B cell (primary cell): ENCODE data around the gene WNK4. TPM values are rescaled to one million over a fixed set of nuclear protein-coding genes. Genes with fewer than 3 reads are reported as not detected.

Experiments
- ATAC-seq: fragments of 200-7000 bp; cut with Tn5 transposase; one replicate; pipeline ENCODE4 v1.10.0; 2021; ENCODE audit warnings: low read depth, mild to moderate bottlenecking, moderate number of reproducible peaks, moderate library complexity
- CTCF ChIA-PET: fragments of 350-600 bp; sonication (Branson Sonifier 250); formaldehyde crosslinking; loops from one replicate; lab custom pipeline; 2021; ENCODE audit warnings: antibody characterized with exemption, inconsistent platforms; lab: Charles Lee
- POLR2A ChIA-PET: fragments of 350-600 bp; sonication (Branson Sonifier 250); formaldehyde crosslinking; loops from one replicate; lab custom pipeline; 2021; ENCODE audit warnings: antibody characterized with exemption; lab: Charles Lee
- DNase-seq: peaks from one replicate; pipeline ENCODE4 v3.0.0; 2013
- H2AFZ ChIP-seq: 2 replicates; pipeline ENCODE4 v1.6.1; 2012; ENCODE audit warnings: mild to moderate bottlenecking, low read depth, low read length; ENCODE audit not compliant: insufficient read depth, poor library complexity, severe bottlenecking
- H3K27ac ChIP-seq, 2 donors: 1 replicate in 1 of 2; 2 replicates in 1 of 2; pipeline ENCODE4 v1.5.1; 2012 to 2013; ENCODE audit warnings: low read length in 2 of 2, mild to moderate bottlenecking in 2 of 2, moderate library complexity in 1 of 2
- H3K27me3 ChIP-seq, 4 experiments: fragments of 200-600 bp in 1 of 4; sonication (generic) in 1 of 4; replicated peaks in 1 of 4; 1 replicate in 2 of 4; 2 replicates in 2 of 4; pipeline versions ENCODE4 v1.6.1 to v1.7.0; 2013 to 2016; ENCODE audit warnings: low read length in 3 of 4, mild to moderate bottlenecking in 2 of 4, mixed read lengths in 1 of 4, moderate library complexity in 1 of 4; ENCODE audit not compliant: insufficient read depth in 4 of 4, control insufficient read depth in 3 of 4; ENCODE audit errors: control extremely low read depth in 1 of 4
- H3K36me3 ChIP-seq, 2 experiments: replicated peaks in 1 of 2; 1 replicate in 1 of 2; 2 replicates in 1 of 2; pipeline versions ENCODE4 v1.6.1 to v1.7.1; 2013; ENCODE audit warnings: low read length in 1 of 2; ENCODE audit not compliant: insufficient read depth in 2 of 2, control insufficient read depth in 1 of 2; ENCODE audit errors: control extremely low read depth in 1 of 2, extremely low read depth in 1 of 2
- H3K4me1 ChIP-seq, 2 donors: fragments of 200-600 bp in 1 of 2; sonication (generic) in 1 of 2; 1 replicate in 1 of 2; 2 replicates in 1 of 2; pipeline versions ENCODE4 v1.5.1 to v1.6.1; 2013 to 2017; ENCODE audit warnings: low read length in 2 of 2; ENCODE audit not compliant: control insufficient read depth in 2 of 2, insufficient read depth in 2 of 2
- H3K4me2 ChIP-seq: replicated peaks from 2 replicates; pipeline ENCODE3; 2012; ENCODE audit warnings: mild to moderate bottlenecking, low read depth, low read length; ENCODE audit not compliant: poor library complexity, severe bottlenecking
- H3K4me3 ChIP-seq, 5 experiments: fragments of 200-600 bp in 1 of 5; sonication (generic) in 1 of 5; 1 replicate in 3 of 5; 2 replicates in 2 of 5; pipeline versions ENCODE4 v1.5.1 to v1.7.0; 2011 to 2016; ENCODE audit warnings: low read length in 4 of 5, mild to moderate bottlenecking in 4 of 5, low read depth in 2 of 5, control low read depth in 1 of 5, moderate library complexity in 1 of 5; ENCODE audit not compliant: insufficient read depth in 1 of 5; ENCODE audit errors: control extremely low read depth in 1 of 5, extremely low read depth in 1 of 5
- H3K79me2 ChIP-seq: fragments of 200-600 bp; sonication (generic); one replicate; pipeline ENCODE4 v1.6.0; 2016; ENCODE audit warnings: low read length; ENCODE audit not compliant: control insufficient read depth, insufficient read depth
- H3K9ac ChIP-seq: fragments of 200-600 bp; sonication (generic); 2 replicates; pipeline ENCODE4 v1.6.1; 2017; ENCODE audit warnings: mild to moderate bottlenecking, low read length, moderate library complexity
- H3K9me3 ChIP-seq, 3 donors: one replicate each; pipeline versions ENCODE4 v1.6.1 to v1.7.1; 2013; ENCODE audit warnings: low read length in 2 of 3; ENCODE audit not compliant: control insufficient read depth in 2 of 3, insufficient read depth in 1 of 3; ENCODE audit errors: control extremely low read depth in 1 of 3
- H4K20me1 ChIP-seq: 2 replicates; pipeline ENCODE4 v1.6.0; 2012; ENCODE audit warnings: mild to moderate bottlenecking, low read length; ENCODE audit not compliant: insufficient read depth, control insufficient read depth, poor library complexity, severe bottlenecking
- H3K27ac Mint-ChIP-seq: one replicate; pipeline ENCODE4 v1.8.0; 2021; ENCODE audit warnings: mixed read lengths
- H3K27me3 Mint-ChIP-seq: one replicate; pipeline ENCODE4 v1.8.0; 2021; ENCODE audit warnings: mixed read lengths
- H3K4me1 Mint-ChIP-seq: one replicate; pipeline ENCODE4 v1.8.0; 2021; ENCODE audit warnings: mixed read lengths
- H3K4me3 Mint-ChIP-seq: one replicate; pipeline ENCODE4 v1.8.0; 2021; ENCODE audit warnings: mixed read lengths
- H3K9me3 Mint-ChIP-seq: one replicate; pipeline ENCODE4 v1.8.0; 2022; ENCODE audit warnings: mixed read lengths; ENCODE audit not compliant: insufficient read depth
- CTCF ChIP-seq: fragments of 200-600 bp; IDR thresholded peaks from one replicate; pipeline ENCODE4 v1.8.0; 2022; ENCODE audit warnings: antibody characterized with exemption, mild to moderate bottlenecking
- EZH2 ChIP-seq: IDR thresholded peaks from 2 replicates; pipeline ENCODE4 v1.6.1; 2012; ENCODE audit warnings: borderline replicate concordance, low read depth, mild to moderate bottlenecking, moderate library complexity, low read length; ENCODE audit not compliant: insufficient read depth, poor library complexity, severe bottlenecking
- WGBS: methylation state at CpG from one replicate; pipeline ENCODE4 v1.1.5; 2013; ENCODE audit warnings: missing lambda C conversion rate; ENCODE audit not compliant: insufficient coverage; 5-methylcytosine and 5-hydroxymethylcytosine counted together
- intact Hi-C: fragments of 100-400 bp; cut with micrococcal nuclease; formaldehyde crosslinking; loops from one replicate; pipeline ENCODE4 v1.10.0; 2022
- polyA plus RNA-seq: library from polyadenylated mRNA; depleted of rRNA; stranded (reverse); fragments of >200 nt; gene quantifications from 2 replicates; pipeline ENCODE4 v1.2.3, GENCODE V29; 2012
- total RNA-seq, 2 donors: library from RNA; stranded (reverse); fragments of 120-200 nt in 1 of 2; gene quantifications; 1 replicate in 1 of 2; 2 replicates in 1 of 2; pipeline versions ENCODE4 v1.2.3 to v1.2.4, GENCODE V29; 2013 to 2022

The WNK4 gene
- total and polyA plus RNA-seq, 2 donors (not counting 1 experiment from before 2014, with no cell fraction given): 0.03 to 0.44 TPM

- H3K4me1 ChIP-seq: peaks cover 14 to 21% of the 10 kb centered on the region in 2 donors
- H3K36me3 ChIP-seq: peaks cover 0 to 2% of the 10 kb centered on the region in 2 experiments
- intact Hi-C loops: loop anchor here (1.0 kb wide), 3 partner anchors 24 to 52 kb away; partner anchors contain the start of genes BECN1, EZH1 and VPS25
- peak overlapping the region; percentile 87 for H3K9ac ChIP-seq
- Mint-ChIP-seq H3K27me3 (peaks cover 5% of the 10 kb centered on the region), H3K4me1 (peaks cover 27% of the 10 kb centered on the region), H3K4me3 (peak overlapping the region; percentile 96), H3K27ac (no peak overlapping the region), H3K9me3 (no peaks in the 10 kb centered on the region)
- DNase-seq (no peak), ATAC-seq (no peak)
- ChIA-PET CTCF (interaction anchor here (1.2 to 1.3 kb wide), 3 partner anchors 23 to 34 kb away, joined by 3 to 4 read pairs (median 3); partner anchors contain the start of gene BECN1), POLR2A (interaction anchor here (2.1 kb wide), 1 partner anchor 24 kb away, joined by 9 read pairs; the partner anchor contains the start of gene VPS25)
- no peaks in the 10 kb centered on the region for H4K20me1 ChIP-seq
- H3K79me2 ChIP-seq: peaks cover 23% of the 10 kb centered on the region
- H3K4me2 ChIP-seq: peak overlapping the region; percentile 81
- TF ChIP-seq CTCF: no peak
- TF ChIP-seq EZH2: no peak
- H3K27me3 ChIP-seq: no peaks in the 10 kb centered on the region
- H2AFZ ChIP-seq: peak overlapping the region; percentile 92
- peaks cover 0 to 3% (median 0%) of the 10 kb centered on the region in 3 donors for H3K9me3 ChIP-seq
- WGBS: 91% methylated on average over 9 of the region's 10 CpGs
- H3K4me3 ChIP-seq: peak overlapping the region in 4 of 5 experiments; percentile 76 to 90 (median 79)
- no peak overlapping the region for H3K27ac ChIP-seq
Measured at GRCh38 chr17:42797067-42798007, 16.9 kb downstream of the WNK4 start.
